ENCODE results near the gene ANO4. TPM values are rescaled to one million over a fixed set of nuclear protein-coding genes. Genes with fewer than 3 reads are reported as not detected.

Gene ANO4
- total and polyA plus RNA-seq, 7 donors: 0.03 to 0.11 (median 0.03) TPM; not detected in 4

DNA sequence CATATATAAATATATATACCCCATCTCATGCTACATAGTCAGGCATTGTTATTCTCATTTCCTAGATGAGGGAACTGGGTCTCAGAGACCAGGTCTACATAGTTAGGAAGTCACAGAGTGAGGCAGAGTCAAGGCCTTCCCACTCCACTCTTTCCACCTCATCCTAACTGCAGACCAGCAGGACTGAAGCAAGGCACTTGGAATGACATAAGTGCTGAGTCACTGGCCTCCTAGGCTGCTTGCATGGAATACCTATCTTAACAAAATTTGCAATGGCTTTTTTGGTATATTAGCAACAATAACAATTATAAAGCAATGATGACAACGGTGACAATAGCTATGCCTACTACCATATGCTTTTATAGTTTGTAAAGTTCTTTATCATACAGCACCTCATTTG is 5.4 kb upstream of the ANO4 start:
- H3K27ac ChIP-seq: no peak overlapping the region
- H3K36me3 ChIP-seq (ENCODE audit: insufficient read depth in 1 of 2, low read depth in 1 of 2): no peaks in the 10 kb centered on the region
- WGBS, 3 donors: 85 to 95% (median 89%) methylated on average over 1 of the region's 1 CpG
- DNase-seq: no peak
- peaks cover 0 to 2% (median under 1%) of the 10 kb centered on the region in 3 donors for H3K27me3 ChIP-seq (ENCODE audit: insufficient read depth in 3 of 3, low read length in 2 of 3)
- no peak overlapping the region for H3K4me3 ChIP-seq
- TF ChIP-seq, protein P1, sequence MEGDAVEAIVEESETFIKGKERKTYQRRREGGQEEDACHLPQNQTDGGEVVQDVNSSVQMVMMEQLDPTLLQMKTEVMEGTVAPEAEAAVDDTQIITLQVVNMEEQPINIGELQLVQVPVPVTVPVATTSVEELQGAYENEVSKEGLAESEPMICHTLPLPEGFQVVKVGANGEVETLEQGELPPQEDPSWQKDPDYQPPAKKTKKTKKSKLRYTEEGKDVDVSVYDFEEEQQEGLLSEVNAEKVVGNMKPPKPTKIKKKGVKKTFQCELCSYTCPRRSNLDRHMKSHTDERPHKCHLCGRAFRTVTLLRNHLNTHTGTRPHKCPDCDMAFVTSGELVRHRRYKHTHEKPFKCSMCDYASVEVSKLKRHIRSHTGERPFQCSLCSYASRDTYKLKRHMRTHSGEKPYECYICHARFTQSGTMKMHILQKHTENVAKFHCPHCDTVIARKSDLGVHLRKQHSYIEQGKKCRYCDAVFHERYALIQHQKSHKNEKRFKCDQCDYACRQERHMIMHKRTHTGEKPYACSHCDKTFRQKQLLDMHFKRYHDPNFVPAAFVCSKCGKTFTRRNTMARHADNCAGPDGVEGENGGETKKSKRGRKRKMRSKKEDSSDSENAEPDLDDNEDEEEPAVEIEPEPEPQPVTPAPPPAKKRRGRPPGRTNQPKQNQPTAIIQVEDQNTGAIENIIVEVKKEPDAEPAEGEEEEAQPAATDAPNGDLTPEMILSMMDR (IDR thresholded peaks at IDR 0.05): no peak
- no peaks in the 10 kb centered on the region for H3K4me1 ChIP-seq
- H3K9me3 ChIP-seq: no peaks in the 10 kb centered on the region
- intact Hi-C loops (cut with DNase I): no loop called here
- ATAC-seq: no peak

DNA sequence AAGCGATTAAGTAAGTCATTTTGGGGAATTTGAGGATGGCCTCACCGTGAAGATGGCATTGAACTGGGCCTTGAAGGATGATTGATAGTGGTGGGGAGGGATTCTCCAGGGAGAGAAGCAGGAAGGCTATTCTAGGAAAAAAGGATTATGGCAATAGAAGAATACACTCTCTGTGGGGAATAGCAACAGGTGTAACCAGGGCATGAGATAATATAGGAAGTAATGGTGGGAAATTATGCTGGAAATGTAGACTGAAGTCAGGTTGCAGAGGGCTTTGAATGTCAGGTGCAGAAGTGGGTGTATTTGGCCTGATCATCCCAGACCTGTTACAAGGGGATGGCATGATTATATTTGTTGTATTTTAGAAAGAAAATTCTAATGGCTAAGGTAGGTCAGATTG is 4.6 kb upstream of the ANO4 start:
- intact Hi-C loops (cut with DNase I): no loop called here
- DNase-seq (no peak), ATAC-seq (no peak)
- no peak overlapping the region for H3K4me3 ChIP-seq
- peaks cover 2 to 5% (median 5%) of the 10 kb centered on the region in 3 donors for H3K27me3 ChIP-seq (ENCODE audit: insufficient read depth in 3 of 3, low read length in 2 of 3)
- H3K9me3 ChIP-seq: no peaks in the 10 kb centered on the region
- 74 to 76% (median 74%) methylated on average over 2 of the region's 2 CpGs for WGBS, 3 donors
- no peaks in the 10 kb centered on the region for H3K4me1 ChIP-seq
- TF ChIP-seq, protein P1 (IDR thresholded peaks at IDR 0.05): no peak
- no peaks in the 10 kb centered on the region for H3K36me3 ChIP-seq (ENCODE audit: insufficient read depth in 1 of 2, low read depth in 1 of 2)
- H3K27ac ChIP-seq: no peak overlapping the region

DNA sequence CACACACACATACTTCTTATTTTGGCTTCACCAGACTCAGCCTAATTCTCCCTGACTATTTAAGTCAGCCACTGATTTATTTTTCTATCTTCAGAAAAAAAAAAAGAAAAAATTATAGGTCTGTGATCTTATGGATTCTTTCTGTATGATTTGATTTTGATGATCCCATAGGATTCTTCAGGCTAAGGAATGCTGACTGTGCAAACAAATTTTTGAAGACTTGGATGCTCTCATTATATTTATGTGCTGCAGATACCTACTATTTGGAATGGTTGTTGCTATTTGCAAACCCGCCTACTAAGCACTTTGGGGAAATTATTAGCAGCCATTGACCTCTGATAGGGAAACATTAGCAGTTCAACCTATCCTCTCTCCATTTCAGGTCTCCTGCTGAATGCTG is 4.0 kb upstream of the ANO4 start:
- Histone ChIP-seq H3K27me3 (ENCODE audit: insufficient read depth in 3 of 3, low read length in 2 of 3) (peaks cover 0 to 8% (median 5%) of the 10 kb centered on the region in 3 donors), H3K9me3 (no peaks in the 10 kb centered on the region), H3K4me3 (no peak overlapping the region), H3K27ac (no peak overlapping the region), H3K36me3 (ENCODE audit: insufficient read depth in 1 of 2, low read depth in 1 of 2) (no peaks in the 10 kb centered on the region), H3K4me1 (no peaks in the 10 kb centered on the region)
- 80 to 87% (median 85%) methylated on average over 1 of the region's 1 CpG for WGBS, 3 donors
- ATAC-seq (no peak), DNase-seq (no peak)
- TF ChIP-seq, protein P1 (IDR thresholded peaks at IDR 0.05): no peak
- intact Hi-C loops (cut with DNase I): no loop called here

DNA sequence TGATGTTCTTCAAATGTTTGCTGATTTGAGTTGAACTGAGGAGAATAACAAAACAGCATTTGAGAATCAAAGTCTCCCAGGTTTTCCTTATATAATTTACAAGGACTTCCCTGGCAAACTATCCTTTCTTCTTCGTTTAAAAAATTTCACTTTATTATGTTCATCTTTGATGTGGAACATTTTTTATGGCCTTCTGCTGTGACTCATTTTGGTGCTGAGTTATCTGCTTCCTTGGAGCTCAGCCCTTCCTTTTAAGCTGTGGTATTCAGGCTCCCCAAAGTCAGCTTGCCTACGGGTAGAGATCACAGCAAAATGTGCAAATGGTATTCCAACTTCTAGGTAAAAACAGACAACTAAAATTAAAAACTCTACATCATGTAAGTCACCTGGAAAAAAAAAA is 1.4 kb upstream of the ANO4 start:
- no peaks in the 10 kb centered on the region for H3K4me1 ChIP-seq
- ATAC-seq: no peak
- no peak overlapping the region for H3K4me3 ChIP-seq
- no peak for DNase-seq
- H3K27me3 ChIP-seq (ENCODE audit: insufficient read depth in 3 of 3, low read length in 2 of 3): peaks cover 0 to 8% (median 5%) of the 10 kb centered on the region in 3 donors
- intact Hi-C loops (cut with DNase I): no loop called here
- H3K36me3 ChIP-seq (ENCODE audit: insufficient read depth in 1 of 2, low read depth in 1 of 2): no peaks in the 10 kb centered on the region
- TF ChIP-seq, protein P1 (IDR thresholded peaks at IDR 0.05): no peak
- no peaks in the 10 kb centered on the region for H3K9me3 ChIP-seq
- WGBS, 3 donors: 22 to 32% (median 29%) methylated on average over 2 of the region's 2 CpGs
- no peak overlapping the region for H3K27ac ChIP-seq

DNA sequence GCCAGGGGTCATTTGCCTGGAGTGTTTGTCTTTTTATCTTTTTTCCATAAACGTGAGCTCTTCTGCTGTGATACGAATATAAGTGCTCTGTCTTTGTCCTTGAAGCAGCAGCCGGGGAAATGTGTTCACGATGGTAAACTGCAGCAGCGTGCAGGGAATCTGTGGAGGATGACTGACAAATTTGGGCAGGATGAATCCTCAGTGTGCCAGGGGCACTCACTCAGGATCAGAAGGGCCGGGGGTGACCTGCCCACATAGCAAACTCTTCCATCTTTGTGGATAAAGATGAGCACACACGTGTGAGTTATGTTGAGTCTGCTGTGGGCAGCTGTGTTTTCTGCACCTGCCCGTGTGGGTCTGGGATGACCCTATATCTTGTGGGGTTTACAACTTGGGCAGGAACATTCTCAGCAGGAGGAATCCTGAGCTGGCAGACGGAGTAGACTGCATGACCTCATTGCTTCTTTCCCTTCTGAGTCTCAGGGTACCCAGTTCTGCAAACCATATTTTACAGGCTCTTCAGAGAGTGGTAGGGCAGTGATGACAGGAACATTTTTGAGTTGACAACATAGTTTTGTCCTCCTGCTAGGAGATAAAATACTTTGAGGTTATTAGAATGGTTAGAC is 711 bp downstream of the ANO4 start:
- intact Hi-C loops (cut with DNase I): no loop called here
- Histone ChIP-seq H3K27me3 (ENCODE audit: insufficient read depth in 3 of 3, low read length in 2 of 3) (peaks cover 0 to 8% (median 5%) of the 10 kb centered on the region in 3 donors), H3K9me3 (no peaks in the 10 kb centered on the region), H3K36me3 (ENCODE audit: insufficient read depth in 1 of 2, low read depth in 1 of 2) (no peaks in the 10 kb centered on the region), H3K4me1 (no peaks in the 10 kb centered on the region), H3K27ac (no peak overlapping the region), H3K4me3 (no peak overlapping the region)
- no peak for DNase-seq
- no peak for ATAC-seq
- WGBS, 3 donors: 15 to 25% (median 17%) methylated on average over 9 of the region's 9 CpGs
- TF ChIP-seq, protein P1 (IDR thresholded peaks at IDR 0.05): no peak
